CD8-positive, alpha-beta memory T cell (primary cell): ENCODE measurements around the gene SLC25A1. TPM values are rescaled to one million over a fixed set of nuclear protein-coding genes. Genes with fewer than 3 reads are reported as not detected.

ENCODE experiments used
- CTCF ChIA-PET: fragments of 350-600 bp; sonication (Branson Sonifier 250); formaldehyde crosslinking; loops from one replicate; lab custom pipeline; 2021; ENCODE audit warnings: antibody characterized with exemption; lab: Charles Lee
- POLR2A ChIA-PET: fragments of 350-600 bp; sonication (Branson Sonifier 250); formaldehyde crosslinking; loops from one replicate; lab custom pipeline; 2021; ENCODE audit warnings: antibody characterized with exemption; lab: Charles Lee
- DNase-seq, 5 donors: peaks; one replicate each; pipeline versions ENCODE4 v3.0.0 to v3.0.0-alpha.2; 2020 to 2022; ENCODE audit warnings: mixed read lengths in 1 of 5
- H3K27ac ChIP-seq: one replicate; pipeline ENCODE4 v1.7.0; 2013; ENCODE audit warnings: low read depth, mild to moderate bottlenecking, low read length, moderate library complexity
- H3K27me3 ChIP-seq: 2 replicates; pipeline ENCODE4 v1.7.0; 2013; ENCODE audit warnings: low read length, mild to moderate bottlenecking; ENCODE audit not compliant: insufficient read depth, poor library complexity, severe bottlenecking
- H3K36me3 ChIP-seq: 2 replicates; pipeline ENCODE4 v1.7.0; 2013; ENCODE audit warnings: mild to moderate bottlenecking, low read length, moderate library complexity; ENCODE audit not compliant: insufficient read depth
- H3K4me1 ChIP-seq: 2 replicates; pipeline ENCODE4 v1.7.0; 2013; ENCODE audit warnings: mild to moderate bottlenecking, low read length, moderate library complexity; ENCODE audit not compliant: insufficient read depth
- H3K4me3 ChIP-seq: 2 replicates; pipeline ENCODE4 v1.7.0; 2013; ENCODE audit warnings: mild to moderate bottlenecking, low read length
- H3K9me3 ChIP-seq: 2 replicates; pipeline ENCODE4 v1.7.0; 2013; ENCODE audit warnings: mild to moderate bottlenecking, low read length
- H3K27ac Mint-ChIP-seq, 8 donors: one replicate each; pipeline ENCODE4 v1.8.0; 2020 to 2021; ENCODE audit warnings: mixed read lengths in 8 of 8, mild to moderate bottlenecking in 6 of 8, inconsistent platforms in 3 of 8, moderate library complexity in 3 of 8
- H3K27me3 Mint-ChIP-seq, 2 donors: one replicate each; pipeline ENCODE4 v1.8.0; 2020 to 2021; ENCODE audit warnings: mixed read lengths in 2 of 2, mild to moderate bottlenecking in 1 of 2, moderate library complexity in 1 of 2
- H3K36me3 Mint-ChIP-seq, 3 donors: one replicate each; pipeline ENCODE4 v1.8.0; 2020 to 2021; ENCODE audit warnings: mixed read lengths in 3 of 3, inconsistent platforms in 1 of 3, mild to moderate bottlenecking in 1 of 3
- H3K4me1 Mint-ChIP-seq, 3 donors: one replicate each; pipeline ENCODE4 v1.8.0; 2020 to 2021; ENCODE audit warnings: mixed read lengths in 3 of 3, inconsistent platforms in 1 of 3, mild to moderate bottlenecking in 1 of 3
- H3K4me3 Mint-ChIP-seq, 7 donors: one replicate each; pipeline ENCODE4 v1.8.0; 2020 to 2021; ENCODE audit warnings: mixed read lengths in 7 of 7, mild to moderate bottlenecking in 6 of 7, moderate library complexity in 4 of 7, inconsistent platforms in 2 of 7
- H3K9me3 Mint-ChIP-seq, 5 donors: one replicate each; pipeline ENCODE4 v1.8.0; 2020 to 2022; ENCODE audit warnings: mixed read lengths in 5 of 5, mild to moderate bottlenecking in 3 of 5, moderate library complexity in 2 of 5, inconsistent platforms in 1 of 5
- polyA plus RNA-seq: library from polyadenylated mRNA; unstranded; fragments of 300-500 nt; fragmentation: Illumina TruSeq; gene quantifications from one replicate; pipeline ENCODE4 v1.2.3, GENCODE V29; 2021
- total RNA-seq, 2 experiments: library from RNA; stranded (reverse); gene quantifications; one replicate each; pipeline ENCODE4 v1.2.3, GENCODE V29; 2021

The SLC25A1 gene
- total and polyA plus RNA-seq, 3 experiments from 2014 or later = 42.4 to 69.9 (median 44.7) TPM

DNA sequence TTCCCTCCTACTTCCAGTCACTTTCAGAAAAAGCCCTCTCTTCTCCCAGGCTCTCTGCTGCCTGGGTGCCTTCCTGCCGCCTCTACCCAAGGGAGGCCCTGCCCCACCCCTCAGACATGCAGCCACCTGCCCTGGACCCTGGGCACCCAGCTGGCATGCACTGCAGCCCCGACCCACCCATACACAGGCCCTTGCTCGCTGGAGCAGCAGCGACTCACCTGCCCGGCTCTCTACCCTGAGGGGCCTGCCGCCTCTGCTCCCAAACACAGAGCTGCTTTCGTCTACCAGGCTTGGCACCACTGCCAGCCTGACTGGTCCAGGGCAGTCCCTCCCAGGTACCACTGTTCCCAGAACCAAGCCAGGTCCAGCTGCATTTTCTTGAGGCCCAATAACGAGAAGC lies 48.7 kb downstream of the SLC25A1 start:
- no peak overlapping the region for H3K27ac ChIP-seq
- no peaks in the 10 kb centered on the region for H3K9me3 ChIP-seq
- no peaks in the 10 kb centered on the region for H3K27me3 ChIP-seq
- DNase-seq = no peak
- no peaks in the 10 kb centered on the region for H3K27me3 Mint-ChIP-seq
- CTCF ChIA-PET = no interaction called here
- H3K4me1 ChIP-seq = no peaks in the 10 kb centered on the region
- H3K36me3 ChIP-seq = peaks cover 14% of the 10 kb centered on the region
- H3K4me1 Mint-ChIP-seq = no peaks in the 10 kb centered on the region
- H3K4me3 Mint-ChIP-seq = no peak overlapping the region
- H3K4me3 ChIP-seq = no peak overlapping the region
- peaks cover 0 to 38% (median 0%) of the 10 kb centered on the region in 3 donors for H3K36me3 Mint-ChIP-seq
- no peaks in the 10 kb centered on the region for H3K9me3 Mint-ChIP-seq
- H3K27ac Mint-ChIP-seq = no peak overlapping the region
- POLR2A ChIA-PET = no interaction called here

GRCh38 chr22:19128946-19129727 lies 49.4 kb downstream of the SLC25A1 start:
- CTCF ChIA-PET = no interaction called here
- peak overlapping the region in 1 of 8 donors; percentile 18 for H3K27ac Mint-ChIP-seq

GRCh38 chr22:19128009-19128401 lies 50.5 kb downstream of the SLC25A1 start:
- Histone ChIP-seq H3K4me1 (peaks cover 3% of the 10 kb centered on the region), H3K9me3 (no peaks in the 10 kb centered on the region), H3K4me3 (no peak overlapping the region), H3K27me3 (no peaks in the 10 kb centered on the region), H3K36me3 (no peaks in the 10 kb centered on the region), H3K27ac (no peak overlapping the region)
- DNase-seq = no peak
- Mint-ChIP-seq H3K27me3 (no peaks in the 10 kb centered on the region), H3K36me3 (peaks cover 0 to 19% (median 0%) of the 10 kb centered on the region in 3 donors), H3K27ac (no peak overlapping the region), H3K4me3 (no peak overlapping the region), H3K4me1 (peaks cover 0 to 3% (median 3%) of the 10 kb centered on the region in 3 donors), H3K9me3 (no peaks in the 10 kb centered on the region)
- POLR2A ChIA-PET = interaction anchor here (0.7 kb wide), 1 partner anchor 37 kb away, joined by 3 read pairs; no protein-coding TSS in a partner anchor
- CTCF ChIA-PET = interaction anchor here (1.2 kb wide), 1 partner anchor 13 kb away, joined by 3 read pairs; no protein-coding TSS in a partner anchor

More at GRCh38 chr22:19128946-19129727, 49.4 kb downstream of the SLC25A1 start:
- no peak overlapping the region for H3K27ac ChIP-seq
- POLR2A ChIA-PET = no interaction called here
- H3K4me1 ChIP-seq = no peaks in the 10 kb centered on the region
- H3K27me3 Mint-ChIP-seq = no peaks in the 10 kb centered on the region
- no peak overlapping the region for H3K4me3 Mint-ChIP-seq
- H3K36me3 Mint-ChIP-seq = peaks cover 0 to 31% (median 0%) of the 10 kb centered on the region in 3 donors
- no peaks in the 10 kb centered on the region for H3K9me3 ChIP-seq
- H3K9me3 Mint-ChIP-seq = no peaks in the 10 kb centered on the region
- DNase-seq = no peak
- no peaks in the 10 kb centered on the region for H3K4me1 Mint-ChIP-seq
- peaks cover 6% of the 10 kb centered on the region for H3K36me3 ChIP-seq
- H3K27me3 ChIP-seq = no peaks in the 10 kb centered on the region
- no peak overlapping the region for H3K4me3 ChIP-seq

- Histone ChIP-seq H3K4me3 (no peak overlapping the region), H3K27me3 (no peaks in the 10 kb centered on the region), H3K4me1 (peaks cover 7% of the 10 kb centered on the region), H3K27ac (no peak overlapping the region), H3K9me3 (no peaks in the 10 kb centered on the region), H3K36me3 (no peaks in the 10 kb centered on the region)
- no peaks in the 10 kb centered on the region for H3K27me3 Mint-ChIP-seq
- peaks cover 3 to 9% (median 8%) of the 10 kb centered on the region in 3 donors for H3K4me1 Mint-ChIP-seq
- no peak overlapping the region for H3K4me3 Mint-ChIP-seq
- DNase-seq = no peak
- peaks cover 0 to 14% (median 0%) of the 10 kb centered on the region in 3 donors for H3K36me3 Mint-ChIP-seq
- POLR2A ChIA-PET = interaction anchor here (0.7 kb wide), 1 partner anchor 37 kb away, joined by 3 read pairs; no protein-coding TSS in a partner anchor
- no peak overlapping the region for H3K27ac Mint-ChIP-seq
- CTCF ChIA-PET = interaction anchor here (1.2 kb wide), 1 partner anchor 12 kb away, joined by 3 read pairs; no protein-coding TSS in a partner anchor
- H3K9me3 Mint-ChIP-seq = no peaks in the 10 kb centered on the region
Observed at GRCh38 chr22:19127329-19128008, 51.1 kb downstream of the SLC25A1 start.

GRCh38 chr22:19126309-19127273 lies 51.9 kb downstream of the SLC25A1 start:
- Histone ChIP-seq H3K4me3 (no peak overlapping the region), H3K27ac (no peak overlapping the region), H3K36me3 (no peaks in the 10 kb centered on the region), H3K9me3 (no peaks in the 10 kb centered on the region), H3K27me3 (no peaks in the 10 kb centered on the region), H3K4me1 (peaks cover 7% of the 10 kb centered on the region)
- Mint-ChIP-seq H3K4me3 (peak overlapping the region in 1 of 7 donors; percentile 15), H3K4me1 (peaks cover 3 to 10% (median 9%) of the 10 kb centered on the region in 3 donors), H3K27ac (peak overlapping the region in 1 of 8 donors; percentile 54), H3K9me3 (no peaks in the 10 kb centered on the region), H3K27me3 (no peaks in the 10 kb centered on the region), H3K36me3 (peaks cover 0 to 5% (median 0%) of the 10 kb centered on the region in 3 donors)
- DNase-seq = peak in 1 of 5 donors; percentile 26
- ChIA-PET CTCF (no interaction called here), POLR2A (no interaction called here)

Other genes starting within 250 kb of the SLC25A1 start
- gene PRODH, start 242.4 kb downstream of the SLC25A1 start, total RNA-seq = under 1 TPM; 0.24 to 0.46 TPM
- gene PRODH, start 242.4 kb downstream of the SLC25A1 start, polyA plus RNA-seq = 0.05 TPM
- gene DGCR2, start 56.3 kb downstream of the SLC25A1 start, total RNA-seq = 10 to 100 TPM; 26.9 to 28.4 TPM
- gene DGCR2, start 56.3 kb downstream of the SLC25A1 start, polyA plus RNA-seq = 51.7 TPM
- not detected for gene TSSK2, start 47.4 kb downstream of the SLC25A1 start, total RNA-seq
- gene TSSK2, start 47.4 kb downstream of the SLC25A1 start, polyA plus RNA-seq = not detected
- gene ESS2, start 34.1 kb downstream of the SLC25A1 start, total RNA-seq = 10 to 100 TPM; 18.7 to 19.6 TPM
- 9.3 TPM for gene ESS2, start 34.1 kb downstream of the SLC25A1 start, polyA plus RNA-seq
- not detected for gene GSC2, start 28.4 kb downstream of the SLC25A1 start, total RNA-seq
- not detected for gene GSC2, start 28.4 kb downstream of the SLC25A1 start, polyA plus RNA-seq
- under 1 TPM; 0.58 to 0.88 TPM for gene CLTCL1, start 113.0 kb upstream of the SLC25A1 start, total RNA-seq
- 0.51 TPM for gene CLTCL1, start 113.0 kb upstream of the SLC25A1 start, polyA plus RNA-seq